ENCODE data around the gene CFAP57.
"Not testable (repeated sequence)": the region's sequence is repeated elsewhere in the genome, so short reads cannot be mapped to it uniquely, and the experiment has no call there.

CFAP57 gene

DNA sequence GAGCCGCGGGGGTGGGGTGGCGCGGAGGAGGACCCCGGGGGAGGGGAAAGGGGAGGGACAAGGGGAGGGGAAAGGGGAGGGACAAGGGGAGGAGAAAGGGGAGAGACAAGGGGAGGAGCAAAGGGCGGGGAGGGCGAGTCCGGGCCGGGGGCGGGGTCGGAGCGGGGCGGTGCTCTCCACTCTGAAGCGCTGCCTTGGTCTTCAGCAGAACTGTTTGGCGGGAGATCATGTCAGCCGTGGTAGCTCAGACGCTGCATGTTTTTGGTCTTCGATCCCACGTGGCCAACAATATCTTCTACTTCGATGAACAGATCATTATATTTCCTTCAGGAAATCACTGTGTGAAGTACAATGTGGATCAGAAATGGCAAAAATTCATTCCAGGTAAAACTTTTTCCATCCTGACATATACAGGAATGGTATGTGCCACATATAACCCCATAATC lies 420 bp downstream of the CFAP57 start:
- in situ Hi-C loops (cut with HindIII; ENCODE audit: low sequenced_read_pairs) = no loop called here

GRCh38 chr1:43174873-43175272 lies 2.7 kb downstream of the CFAP57 start:
- in situ Hi-C loops (cut with HindIII; ENCODE audit: low sequenced_read_pairs) = no loop called here

DNA sequence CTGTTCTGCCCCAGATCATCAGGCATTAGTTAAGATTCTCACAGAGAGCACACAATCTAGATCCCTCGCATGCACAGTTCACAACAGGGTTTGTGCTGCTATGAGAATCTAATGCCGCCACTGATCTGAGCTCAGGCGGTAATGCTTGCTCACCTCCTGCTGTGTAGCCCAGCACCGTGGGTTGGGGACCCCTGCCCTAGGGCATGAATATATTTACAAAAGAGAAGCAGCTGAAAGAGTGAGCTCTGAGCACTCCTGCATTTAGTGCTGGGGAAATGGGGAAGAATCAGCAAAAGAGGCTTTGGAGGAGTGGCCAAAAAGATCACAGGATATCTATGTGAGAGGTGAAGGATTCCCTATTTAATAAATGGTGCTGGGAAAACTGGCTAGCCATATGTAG lies 5.6 kb downstream of the CFAP57 start:
- in situ Hi-C loops (cut with HindIII; ENCODE audit: low sequenced_read_pairs) = no loop called here

DNA sequence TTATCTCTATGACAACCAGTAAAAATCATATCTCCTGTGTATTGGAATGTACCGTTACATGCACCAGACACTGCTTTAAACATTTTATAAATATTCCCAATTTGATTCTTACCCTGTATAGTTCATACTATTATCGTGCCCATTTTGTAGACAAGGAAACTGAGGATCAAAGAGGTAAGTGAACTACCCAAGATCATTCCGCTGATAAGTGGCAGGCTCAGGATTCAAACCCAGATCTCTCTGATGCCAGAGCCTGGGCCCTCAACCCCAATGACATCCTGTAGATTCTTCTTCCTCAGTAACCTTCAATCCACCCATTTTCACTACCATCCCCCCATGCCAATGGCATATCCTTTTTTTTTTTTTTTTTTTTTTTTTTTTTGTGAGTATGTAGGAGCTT lies 12.3 kb downstream of the CFAP57 start:
- in situ Hi-C loops (cut with HindIII; ENCODE audit: low sequenced_read_pairs) = no loop called here

- in situ Hi-C loops (cut with HindIII; ENCODE audit: low sequenced_read_pairs) = no loop called here
Measured at GRCh38 chr1:43184995-43185394, 12.9 kb downstream of the CFAP57 start.

DNA sequence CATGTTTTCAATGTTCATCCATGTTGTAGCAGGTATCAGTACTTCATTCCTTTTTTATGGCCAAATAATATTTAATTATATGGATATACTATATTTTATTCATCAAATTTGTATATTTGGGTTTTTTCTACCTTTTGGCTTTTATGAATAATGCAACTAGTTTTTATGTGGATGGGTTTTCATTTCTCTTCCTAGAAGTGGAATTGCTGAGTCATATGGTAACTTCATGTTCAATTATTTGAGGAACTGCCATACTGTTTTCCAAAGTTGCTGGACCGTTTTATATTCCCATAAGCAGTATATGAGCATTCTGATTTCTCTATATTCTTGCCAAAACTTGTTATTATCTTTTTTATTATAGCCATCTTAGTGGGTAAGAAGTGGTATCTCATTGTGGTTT lies 16.0 kb downstream of the CFAP57 start:
- in situ Hi-C loops (cut with HindIII; ENCODE audit: low sequenced_read_pairs) = no loop called here

DNA sequence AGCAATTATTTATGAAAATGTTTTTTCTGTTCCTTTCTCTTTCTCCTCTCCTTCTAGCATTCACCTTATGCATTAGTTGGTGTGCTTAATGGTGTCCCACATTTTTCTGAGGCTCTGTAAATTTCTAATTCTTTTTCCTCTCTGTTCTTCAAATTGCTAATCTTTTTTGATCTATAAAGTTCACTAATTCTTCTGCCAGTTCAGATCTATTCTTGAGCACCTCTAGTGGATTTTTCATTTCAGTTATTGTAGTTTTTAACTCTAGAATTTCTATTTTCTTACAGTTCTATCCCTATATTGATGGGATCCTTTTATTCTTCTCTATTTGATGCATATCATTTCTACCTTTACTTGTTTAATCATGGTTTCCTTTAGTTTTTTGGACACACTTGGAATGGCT lies 22.4 kb downstream of the CFAP57 start:
- in situ Hi-C loops (cut with HindIII; ENCODE audit: low sequenced_read_pairs) = no loop called here

DNA sequence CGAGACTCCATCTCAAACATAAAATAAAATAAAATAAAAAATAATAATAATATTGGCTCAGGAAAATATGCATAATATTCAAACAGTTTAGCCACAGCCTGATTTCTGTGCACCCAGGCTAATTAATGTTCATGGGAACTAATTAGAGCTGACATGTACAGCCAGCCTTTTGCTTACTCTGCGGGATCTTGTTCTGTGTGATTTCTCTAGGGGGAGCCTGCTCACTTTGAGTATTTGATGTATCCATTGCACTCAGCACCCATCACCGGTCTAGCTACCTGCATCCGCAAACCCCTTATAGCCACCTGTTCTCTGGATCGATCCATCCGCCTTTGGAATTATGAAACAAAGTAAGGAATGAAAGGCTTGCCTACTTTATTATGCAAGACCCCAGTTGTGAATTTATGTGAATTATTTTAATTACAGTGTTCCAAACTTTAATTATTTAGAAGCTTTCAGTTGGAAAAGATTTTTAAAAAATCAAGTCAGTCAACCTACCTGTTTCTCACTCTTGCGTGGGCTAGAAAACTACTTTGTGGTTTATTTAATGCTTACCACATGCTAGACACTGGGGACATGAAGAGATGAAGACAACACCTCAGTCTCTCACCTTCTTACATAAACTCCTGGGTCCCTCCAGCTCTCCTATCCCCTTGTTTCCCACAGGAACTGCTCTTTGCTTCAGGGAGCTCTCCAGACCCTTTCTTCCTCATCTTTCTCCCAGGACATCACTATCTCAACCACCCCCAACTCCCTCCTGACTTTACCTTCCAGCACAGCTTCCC lies 25.4 kb downstream of the CFAP57 start:
- in situ Hi-C loops (cut with HindIII; ENCODE audit: low sequenced_read_pairs) = no loop called here

DNA sequence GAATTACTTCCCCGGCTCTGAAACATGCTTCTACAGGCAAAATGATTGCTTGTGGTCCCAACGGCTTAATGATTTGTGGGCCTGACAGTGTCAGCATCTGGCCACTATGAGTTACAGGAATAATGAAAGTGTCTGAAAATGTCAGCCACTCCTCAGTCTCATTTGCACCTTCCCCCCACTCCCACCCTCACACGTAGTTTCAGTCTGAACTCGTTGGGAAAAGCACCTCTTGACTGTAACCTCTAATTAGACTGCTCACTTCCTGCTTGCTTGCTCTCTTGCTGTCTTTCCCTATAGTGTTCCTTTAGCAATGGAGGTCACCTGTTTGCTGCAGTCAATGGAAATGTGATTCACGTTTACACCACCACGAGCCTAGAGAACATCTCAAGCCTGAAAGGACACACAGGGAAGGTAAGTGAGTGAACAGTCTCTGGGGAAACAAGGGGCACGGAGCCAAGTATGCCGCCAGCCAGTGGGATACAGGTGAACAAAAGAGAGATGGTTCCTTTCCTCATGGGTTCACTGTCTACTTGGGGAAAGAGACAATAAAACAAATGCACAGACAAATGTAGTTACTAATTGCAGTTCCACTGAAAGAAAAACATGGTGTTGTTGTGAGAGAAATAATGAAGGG lies 27.1 kb downstream of the CFAP57 start:
- in situ Hi-C loops (cut with HindIII; ENCODE audit: low sequenced_read_pairs) = no loop called here

DNA sequence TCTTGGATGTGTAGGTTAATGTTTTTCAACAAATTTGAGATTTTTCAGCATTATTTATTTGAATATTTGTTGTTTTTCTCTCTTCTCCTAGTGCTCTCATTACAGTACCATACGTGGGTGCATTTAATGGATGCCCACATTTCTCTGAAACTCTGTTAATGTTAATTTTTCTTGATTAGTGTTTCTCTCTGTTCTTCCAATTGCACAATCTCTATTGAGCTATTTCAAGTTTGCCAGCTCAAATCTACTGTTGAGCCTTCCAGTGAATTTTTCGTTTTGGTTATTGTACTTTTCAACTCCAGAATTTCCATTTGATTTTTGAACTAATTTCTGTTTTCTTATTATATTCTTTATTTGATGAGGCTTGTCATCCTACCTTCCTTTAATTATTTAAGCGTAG lies 31.7 kb downstream of the CFAP57 start:
- in situ Hi-C loops (cut with HindIII; ENCODE audit: low sequenced_read_pairs) = no loop called here

DNA sequence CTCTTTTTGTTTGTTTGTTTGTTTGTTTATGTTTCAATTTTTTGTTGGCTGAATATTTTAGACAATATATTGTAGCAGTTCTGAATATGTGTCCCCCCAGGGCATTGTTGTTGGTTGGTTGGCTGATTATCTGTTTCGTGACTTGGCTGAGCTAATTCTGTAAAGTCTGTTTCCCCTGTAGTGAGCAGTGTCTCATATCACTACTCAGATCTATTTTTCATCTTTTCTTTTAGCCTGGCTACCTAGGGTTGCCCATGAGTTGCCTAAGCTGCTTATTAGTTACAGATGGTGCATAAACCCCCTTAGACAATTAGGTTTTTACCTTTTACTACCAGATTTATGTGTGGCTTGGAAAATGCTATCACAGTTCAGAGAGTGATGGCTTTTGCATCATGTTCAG lies 32.3 kb downstream of the CFAP57 start:
- in situ Hi-C loops (cut with HindIII; ENCODE audit: low sequenced_read_pairs) = no loop called here

GRCh38 chr1:43205671-43206070 lies 33.5 kb downstream of the CFAP57 start:
- in situ Hi-C loops (cut with HindIII; ENCODE audit: low sequenced_read_pairs) = no loop called here

- in situ Hi-C loops (cut with HindIII; ENCODE audit: low sequenced_read_pairs) = no loop called here
Measured at GRCh38 chr1:43206600-43207228, 34.6 kb downstream of the CFAP57 start.

- in situ Hi-C loops (cut with HindIII; ENCODE audit: low sequenced_read_pairs) = no loop called here
Measured at GRCh38 chr1:43207229-43207853, 35.2 kb downstream of the CFAP57 start.

DNA sequence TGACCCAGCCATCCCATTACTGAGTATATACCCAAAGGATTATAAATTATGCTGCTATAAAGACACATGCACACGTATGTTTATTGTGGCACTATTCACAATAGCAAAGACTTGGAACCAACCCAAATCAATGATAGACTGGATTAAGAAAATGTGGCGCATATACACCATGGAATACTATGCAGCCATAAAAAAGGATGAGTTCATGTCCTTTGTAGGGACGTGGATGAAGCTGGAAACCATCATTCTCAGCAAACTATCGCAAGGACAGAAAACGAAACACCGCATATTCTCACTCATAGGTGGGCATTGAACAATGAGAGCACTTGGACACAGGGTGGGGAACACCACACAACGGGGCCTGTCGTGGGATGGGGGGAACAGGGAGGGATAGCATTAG lies 36.1 kb downstream of the CFAP57 start:
- in situ Hi-C loops (cut with HindIII; ENCODE audit: low sequenced_read_pairs) = not testable (repeated sequence)

- in situ Hi-C loops (cut with HindIII; ENCODE audit: low sequenced_read_pairs) = no loop called here
Measured at GRCh38 chr1:43214501-43215444, 42.6 kb downstream of the CFAP57 start.

- in situ Hi-C loops (cut with HindIII; ENCODE audit: low sequenced_read_pairs) = no loop called here
Measured at GRCh38 chr1:43217747-43218146, 45.6 kb downstream of the CFAP57 start.

GRCh38 chr1:43220905-43221778 lies 49.0 kb downstream of the CFAP57 start:
- in situ Hi-C loops (cut with HindIII; ENCODE audit: low sequenced_read_pairs) = no loop called here

GRCh38 chr1:43221797-43222196 lies 49.7 kb downstream of the CFAP57 start:
- in situ Hi-C loops (cut with HindIII; ENCODE audit: low sequenced_read_pairs) = no loop called here

DNA sequence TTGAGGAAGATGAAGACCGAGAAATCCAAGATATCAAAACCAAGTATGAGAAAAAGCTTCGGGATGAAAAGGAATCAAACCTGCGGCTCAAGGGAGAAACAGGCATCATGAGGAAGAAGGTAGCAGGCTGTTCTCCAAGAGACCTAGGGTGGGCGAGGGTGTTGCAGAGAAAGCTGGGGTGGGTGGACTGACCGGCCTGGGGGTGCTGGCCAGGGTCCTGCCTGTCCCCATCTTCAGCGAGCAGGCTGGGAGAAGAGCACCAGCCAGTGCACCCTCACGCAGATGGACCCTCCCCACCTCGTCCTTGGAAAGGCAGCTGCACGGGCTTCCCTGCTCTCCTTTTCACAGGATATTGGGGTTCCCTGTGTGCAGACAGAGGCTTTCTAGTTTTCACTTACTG lies 50.7 kb downstream of the CFAP57 start:
- in situ Hi-C loops (cut with HindIII; ENCODE audit: low sequenced_read_pairs) = no loop called here
